ENCODE data around the gene KCNH6. TPM values are rescaled to one million over a fixed set of nuclear protein-coding genes. Genes with fewer than 3 reads are reported as not detected.
A peak's percentile ranks its signal among the peaks of the same experiment; 100 is the strongest.

The KCNH6 gene
- total RNA-seq, 1 experiment from 2014 or later, result 1.6 TPM

GRCh38 chr17:63592797-63593196 is 69.6 kb downstream of the KCNH6 start:
- peaks cover 0 to 4% of the 10 kb centered on the region in 2 experiments; a peak in 1 of 4 replicates for H3K4me1 Mint-ChIP-seq
- no peak for DNase-seq

More at GRCh38 chr17:63592797-63593196, 69.6 kb downstream of the KCNH6 start:
- H2BK20ac ChIP-seq (ENCODE audit: low read depth, low read length, poor library complexity, severe bottlenecking), result no peak overlapping the region
- H3K4me1 ChIP-seq (ENCODE audit: insufficient read depth, low read length), result no peaks in the 10 kb centered on the region
- H4K5ac ChIP-seq (ENCODE audit: insufficient read length, low read depth, low read length), result no peak overlapping the region
- no peak overlapping the region for H3K9ac ChIP-seq (ENCODE audit: extremely low read depth, insufficient read length, low read length)
- H3K79me1 ChIP-seq (ENCODE audit: insufficient read depth, low read depth, low read length, poor library complexity, severe bottlenecking), result no peaks in the 10 kb centered on the region
- Mint-ChIP-seq H3K36me3 (ENCODE audit: insufficient read depth in 1 of 3, low read depth in 3 of 3) (peaks cover 20 to 43% (median 36%) of the 10 kb centered on the region in 3 experiments; a peak in 6 of 7 replicates), H3K9me3 (no peaks in the 10 kb centered on the region), H3K27ac (peak overlapping the region in 2 of 3 experiments; percentile 40 to 57; a peak in 2 of 7 replicates), H3K27me3 (ENCODE audit: low read depth) (no peaks in the 10 kb centered on the region), H3K4me3 (no peak overlapping the region)
- H3K79me2 ChIP-seq (ENCODE audit: insufficient read depth, low read length), result no peaks in the 10 kb centered on the region; the same call in 1 of the 2 replicates
- H2AK5ac ChIP-seq (ENCODE audit: insufficient read length, low read length), result no peak overlapping the region
- no peaks in the 10 kb centered on the region for H4K20me1 ChIP-seq (ENCODE audit: control insufficient read depth, insufficient read depth, insufficient read length)
- TF ChIP-seq CTCF (conservative IDR thresholded peaks at IDR 0.05), result no peak
- H3T11ph ChIP-seq (ENCODE audit: low read length), result no peak overlapping the region
- H3K4me2 ChIP-seq (ENCODE audit: insufficient read depth, insufficient read length, low read length), result no peak overlapping the region
- no peak overlapping the region for H2AFZ ChIP-seq (ENCODE audit: low read length)
- no peaks in the 10 kb centered on the region for H3K23me2 ChIP-seq (ENCODE audit: insufficient read length, low read depth, low read length, poor library complexity, severe bottlenecking)
- no peak overlapping the region for H4K91ac ChIP-seq (ENCODE audit: insufficient read length, low read depth, low read length)
- no peaks in the 10 kb centered on the region for H3K27me3 ChIP-seq (ENCODE audit: insufficient read depth, low read length)
- no peak overlapping the region for H2BK5ac ChIP-seq (ENCODE audit: insufficient read length, low read length)
- no peak overlapping the region for H4K8ac ChIP-seq (replicated peaks; ENCODE audit: insufficient read length, low read depth, low read length)
- no CpG with 5 or more reads among the region's 3 CpGs for WGBS (ENCODE audit: extremely low coverage, insufficient read length, low lambda C conversion rate)
- H3K9me3 ChIP-seq (ENCODE audit: control insufficient read depth, low read depth, low read length), result no peaks in the 10 kb centered on the region
- H2BK120ac ChIP-seq (ENCODE audit: low read depth, low read length, poor library complexity, severe bottlenecking), result no peak overlapping the region
- H2BK15ac ChIP-seq (ENCODE audit: low read depth, low read length), result no peak overlapping the region
- H3K4ac ChIP-seq (ENCODE audit: low read depth, low read length), result no peak overlapping the region
- no peak overlapping the region for H3K18ac ChIP-seq (ENCODE audit: insufficient read length, low read depth, low read length)
- no peak overlapping the region for H3K56ac ChIP-seq (ENCODE audit: insufficient read length, low read depth, low read length)
- H3K23ac ChIP-seq (ENCODE audit: insufficient read length, low read depth, low read length), result no peak overlapping the region
- H2BK12ac ChIP-seq (ENCODE audit: insufficient read length, low read depth, low read length), result no peak overlapping the region
- H3K27ac ChIP-seq (ENCODE audit: insufficient read length, low read depth, low read length), result no peak overlapping the region
- H3K14ac ChIP-seq (ENCODE audit: insufficient read depth, low read length), result no peak overlapping the region

Measured in H9 (cell line).